ENCODE results near the gene XG. TPM values are rescaled to one million over a fixed set of nuclear protein-coding genes. Genes with fewer than 3 reads are reported as not detected.

Gene XG
- total RNA-seq, 4 donors from 2014 or later: 0.41 TPM; not detected in 3

DNA sequence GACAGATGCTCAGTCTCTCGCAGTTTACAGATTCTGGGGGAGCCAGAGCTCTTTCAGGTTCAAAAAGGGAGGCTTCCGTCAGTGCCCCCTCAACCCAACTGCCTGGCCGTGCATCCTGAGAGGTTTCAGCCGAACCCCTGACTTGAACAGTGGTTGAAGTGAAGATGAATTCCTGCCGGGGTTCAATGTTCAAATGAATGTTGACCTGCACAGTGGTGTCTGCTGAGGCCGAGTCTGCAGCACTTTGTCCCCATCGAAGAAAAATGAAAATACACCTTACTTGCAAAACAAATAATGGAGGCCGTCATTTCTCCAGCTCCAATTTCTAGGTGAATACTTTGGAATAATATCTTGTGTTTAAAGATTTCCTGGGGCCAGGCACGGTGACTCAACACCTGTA, 110.6 kb downstream of the XG start:
- 0 to 95% methylated on average over 1 to 9 of the region's 9 CpGs for WGBS, 2 donors (ENCODE audit: low coverage in 1 of 2)
- Histone ChIP-seq H3K4me1 (no peaks in the 10 kb centered on the region), H3K27me3 (no peaks in the 10 kb centered on the region), H3K27ac (no peak overlapping the region), H3K4me3 (no peak overlapping the region), H3K36me3 (no peaks in the 10 kb centered on the region), H3K9me3 (no peaks in the 10 kb centered on the region)
- DNase-seq: no peak
- intact Hi-C loops (cut with DNase I; ENCODE audit: low total_unique reads): no loop called here
- no peak for TF ChIP-seq EP300 (IDR thresholded peaks at IDR 0.05; ENCODE audit: low read depth)
- TF ChIP-seq, protein P1, sequence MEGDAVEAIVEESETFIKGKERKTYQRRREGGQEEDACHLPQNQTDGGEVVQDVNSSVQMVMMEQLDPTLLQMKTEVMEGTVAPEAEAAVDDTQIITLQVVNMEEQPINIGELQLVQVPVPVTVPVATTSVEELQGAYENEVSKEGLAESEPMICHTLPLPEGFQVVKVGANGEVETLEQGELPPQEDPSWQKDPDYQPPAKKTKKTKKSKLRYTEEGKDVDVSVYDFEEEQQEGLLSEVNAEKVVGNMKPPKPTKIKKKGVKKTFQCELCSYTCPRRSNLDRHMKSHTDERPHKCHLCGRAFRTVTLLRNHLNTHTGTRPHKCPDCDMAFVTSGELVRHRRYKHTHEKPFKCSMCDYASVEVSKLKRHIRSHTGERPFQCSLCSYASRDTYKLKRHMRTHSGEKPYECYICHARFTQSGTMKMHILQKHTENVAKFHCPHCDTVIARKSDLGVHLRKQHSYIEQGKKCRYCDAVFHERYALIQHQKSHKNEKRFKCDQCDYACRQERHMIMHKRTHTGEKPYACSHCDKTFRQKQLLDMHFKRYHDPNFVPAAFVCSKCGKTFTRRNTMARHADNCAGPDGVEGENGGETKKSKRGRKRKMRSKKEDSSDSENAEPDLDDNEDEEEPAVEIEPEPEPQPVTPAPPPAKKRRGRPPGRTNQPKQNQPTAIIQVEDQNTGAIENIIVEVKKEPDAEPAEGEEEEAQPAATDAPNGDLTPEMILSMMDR (IDR thresholded peaks at IDR 0.05): no peak
- TF ChIP-seq POLR2A (IDR thresholded peaks at IDR 0.05): no peak
- TF ChIP-seq POLR2AphosphoS5 (IDR thresholded peaks at IDR 0.05): no peak
- in situ Hi-C loops (cut with MboI; ENCODE audit: low pct_ligation_motif_present in 1 of 4, low pct_unique_long_range_greater_than_20kb in 1 of 4, low sequenced_read_pairs in 3 of 4): no loop called here

DNA sequence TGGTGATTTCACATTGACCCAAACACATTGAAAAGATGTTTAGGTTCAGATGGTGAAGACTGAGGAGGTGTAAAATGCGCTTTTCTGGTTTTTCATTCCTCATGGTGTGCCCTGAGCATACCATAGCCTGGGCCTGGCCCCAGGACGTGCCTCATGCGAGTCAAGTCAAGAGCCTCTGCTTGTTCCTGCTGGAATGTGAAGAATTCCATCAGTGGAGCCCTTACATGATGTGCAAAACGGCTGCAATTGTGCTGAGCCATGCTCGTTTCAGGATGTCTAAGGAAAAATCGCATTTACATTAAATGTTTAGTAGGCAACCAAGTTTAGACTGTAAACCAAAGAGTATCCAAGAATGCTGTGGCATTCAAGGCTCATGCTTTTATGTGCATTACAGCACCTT, 111.8 kb downstream of the XG start:
- 65 to 80% methylated on average over 1 to 6 of the region's 6 CpGs for WGBS, 2 donors (ENCODE audit: low coverage in 1 of 2)
- in situ Hi-C loops (cut with MboI; ENCODE audit: low pct_ligation_motif_present in 1 of 4, low pct_unique_long_range_greater_than_20kb in 1 of 4, low sequenced_read_pairs in 3 of 4): no loop called here

More for the DNA sequence above, 111.8 kb downstream of the XG start:
- no peaks in the 10 kb centered on the region for H3K36me3 ChIP-seq
- H3K9me3 ChIP-seq: no peaks in the 10 kb centered on the region
- no peak overlapping the region for H3K27ac ChIP-seq
- TF ChIP-seq POLR2AphosphoS5 (IDR thresholded peaks at IDR 0.05) (no peak), POLR2A (IDR thresholded peaks at IDR 0.05) (no peak), EP300 (IDR thresholded peaks at IDR 0.05; ENCODE audit: low read depth) (no peak)
- TF ChIP-seq, protein P1 (IDR thresholded peaks at IDR 0.05): no peak
- no peaks in the 10 kb centered on the region for H3K27me3 ChIP-seq
- intact Hi-C loops (cut with DNase I; ENCODE audit: low total_unique reads): no loop called here
- no peaks in the 10 kb centered on the region for H3K4me1 ChIP-seq
- DNase-seq: no peak
- no peak overlapping the region for H3K4me3 ChIP-seq

Other genes with a start within 250 kb of the XG start
- gene CD99, start 60.7 kb upstream of the XG start, total RNA-seq: 100 to 1,000 TPM; 134 to 178 (median 143) TPM
- gene GYG2, start 76.9 kb downstream of the XG start, total RNA-seq: 1 to 10 TPM; 3.0 to 6.8 (median 4.2) TPM
- gene ARSD, start 177.3 kb downstream of the XG start, total RNA-seq: 10 to 100 TPM; 47.1 to 65.4 (median 58.6) TPM

Measured in transverse colon (tissue), 4 donors.